Measurements from ENCODE around the gene SPG7.

- TF ChIP-seq ZNF639 (tag by site-specific recombination; IDR thresholded peaks at IDR 0.05) (no peak), CTCF (tag by site-specific recombination; IDR thresholded peaks at IDR 0.05) (no peak), MZF1 (tag by site-specific recombination; IDR thresholded peaks at IDR 0.05; ENCODE audit: borderline replicate concordance) (no peak), ZNF629 (tag by site-specific recombination; IDR thresholded peaks at IDR 0.05) (no peak), ZNF600 (tag by site-specific recombination; IDR thresholded peaks at IDR 0.05) (no peak), AEBP2 (tag by site-specific recombination; IDR thresholded peaks at IDR 0.05; ENCODE audit: borderline replicate concordance) (no peak), ATF2 (tag by site-specific recombination; IDR thresholded peaks at IDR 0.05; ENCODE audit: low read depth) (no peak), ZBTB49 (tag by site-specific recombination; IDR thresholded peaks at IDR 0.05; ENCODE audit: low read depth) (no peak), TSHZ1 (tag by site-specific recombination; IDR thresholded peaks at IDR 0.05; ENCODE audit: borderline replicate concordance) (no peak), ZNF350 (tag by site-specific recombination; IDR thresholded peaks at IDR 0.05) (no peak), ZNF692 (tag by site-specific recombination; IDR thresholded peaks at IDR 0.05) (no peak)
Measured at GRCh38 chr16:89475144-89475543, 33.1 kb upstream of the SPG7 start.

All from HEK293 (cell line).